Spleen (tissue), 11 donors: Measurements from ENCODE around the gene C11orf54. TPM values are rescaled to one million over a fixed set of nuclear protein-coding genes. Genes with fewer than 3 reads are reported as not detected.

ENCODE experiments used
- DNase-seq: peaks from one replicate; pipeline ENCODE4 v3.0.0-alpha.2; 2020
- H3K27ac ChIP-seq, 8 donors: fragments of 200-600 bp; sonication (generic) in 7 of 8; 1 replicate in 4 of 8; 2 replicates in 4 of 8; pipeline versions ENCODE4 v1.5.0 to v1.8.0; 2016 to 2021; ENCODE audit warnings: inconsistent platforms in 4 of 8, mild to moderate bottlenecking in 4 of 8, moderate library complexity in 1 of 8
- H3K27me3 ChIP-seq, 7 donors: fragments of 200-600 bp; sonication (generic) in 6 of 7; replicated peaks in 1 of 7; 1 replicate in 4 of 7; 2 replicates in 3 of 7; pipeline versions ENCODE4 v1.5.0 to v1.8.0; 2016 to 2021; ENCODE audit warnings: inconsistent platforms in 3 of 7, mild to moderate bottlenecking in 1 of 7
- H3K36me3 ChIP-seq, 6 donors: fragments of 200-600 bp; sonication (generic) in 5 of 6; 1 replicate in 4 of 6; 2 replicates in 2 of 6; pipeline versions ENCODE4 v1.5.0 to v1.8.0; 2016 to 2021; ENCODE audit warnings: inconsistent platforms in 2 of 6
- H3K4me1 ChIP-seq, 6 donors: fragments of 200-600 bp; sonication (generic) in 5 of 6; 1 replicate in 3 of 6; 2 replicates in 3 of 6; pipeline versions ENCODE4 v1.5.0 to v1.8.0; 2016 to 2021; ENCODE audit warnings: inconsistent platforms in 3 of 6
- H3K4me3 ChIP-seq, 8 donors: fragments of 200-600 bp; sonication (generic) in 7 of 8; 1 replicate in 4 of 8; 2 replicates in 4 of 8; pipeline versions ENCODE4 v1.5.0 to v1.8.0; 2016 to 2021; ENCODE audit warnings: inconsistent platforms in 4 of 8, mild to moderate bottlenecking in 4 of 8, moderate library complexity in 2 of 8
- H3K9me3 ChIP-seq, 8 donors: fragments of 200-600 bp; sonication (generic) in 7 of 8; 1 replicate in 4 of 8; 2 replicates in 4 of 8; pipeline versions ENCODE4 v1.5.0 to v1.8.0; 2016 to 2021; ENCODE audit warnings: inconsistent platforms in 4 of 8
- CTCF ChIP-seq, 11 experiments: fragments of 200-600 bp in 7 of 11; fragments of 450-650 bp in 4 of 11; sonication (generic) in 4 of 11; IDR thresholded peaks in 8 of 11; conservative IDR thresholded peaks in 3 of 11; 1 replicate in 7 of 11; 2 replicates in 4 of 11; pipeline versions ENCODE4 v1.4.0 to v1.8.0; 2016 to 2021; ENCODE audit warnings: antibody characterized with exemption in 11 of 11, inconsistent platforms in 4 of 11, mild to moderate bottlenecking in 1 of 11
- POLR2A ChIP-seq, 3 donors: fragments of 450-650 bp; IDR thresholded peaks; one replicate each; pipeline ENCODE4 v1.5.1; 2017; ENCODE audit warnings: antibody characterized with exemption in 3 of 3, mild to moderate bottlenecking in 1 of 3
- POLR2AphosphoS5 ChIP-seq, 3 donors: sonication (generic); formaldehyde crosslinking; IDR thresholded peaks; one replicate each; pipeline ENCODE4 v1.5.1; 2017; ENCODE audit warnings: antibody characterized with exemption in 3 of 3
- WGBS, 5 donors: extraction: QIAGEN DNeasy Blood & Tissue Kit in 3 of 5; methylation state at CpG; one replicate each; pipeline versions ENCODE4 v1.1.5 to v1.1.7; 2013 to 2018; 5-methylcytosine and 5-hydroxymethylcytosine counted together
- intact Hi-C: fragments of 100-400 bp; cut with DNase I; formaldehyde crosslinking; loops from one replicate; pipeline ENCODE4 v1.15.0; 2023; ENCODE audit warnings: low total_unique reads
- polyA plus RNA-seq, 3 donors: library from polyadenylated mRNA; stranded (reverse); fragments of 200-250 nt; gene quantifications; one replicate each; pipeline ENCODE4 v1.2.1, GENCODE V29; 2013
- total RNA-seq, 7 donors: library from RNA; depleted of rRNA in 3 of 7; stranded (reverse); fragments of >200 nt in 3 of 7; fragmentation: NEBNext Ultra II Directional in 4 of 7; extraction: Animal tissue kit (Norgen Biotek cat#: 25700) in 4 of 7; gene quantifications; one replicate each; pipeline versions ENCODE4 v1.1.0 to v1.2.1, GENCODE V29; 2016 to 2021
- donor health status: healthy with polysubstance abuse.
- donor health status: DM: no; HTN: no; CAD: no; lungs with moderate emphysema.
- donor health status: DM: no; HTN: no; CAD: no.
- donor health status: Bipolar disorder and iron deficiency.
- donor health status: healthy.
- donor health status: DM: no; HTN: no; CAD: no.
- donor health status: DM: yes; HTN: yes; CAD: no.

Gene C11orf54
- total and polyA plus RNA-seq, 10 donors = 10.5 to 36.3 (median 24.9) TPM

GRCh38 chr11:93712678-93713077 is 28.8 kb upstream of the C11orf54 start:
- DNase-seq = no peak
- Histone ChIP-seq H3K9me3 (peaks cover 11 to 43% (median 33%) of the 10 kb centered on the region in 8 donors), H3K36me3 (peaks cover 0 to 98% (median 47%) of the 10 kb centered on the region in 6 donors), H3K27ac (no peak overlapping the region), H3K4me1 (peaks cover 0 to 11% (median 3%) of the 10 kb centered on the region in 6 donors), H3K4me3 (no peak overlapping the region), H3K27me3 (no peaks in the 10 kb centered on the region)
- TF ChIP-seq POLR2AphosphoS5 (IDR thresholded peaks at IDR 0.05) (no peak), POLR2A (IDR thresholded peaks at IDR 0.05) (no peak), CTCF (IDR thresholded peaks at IDR 0.05 in 8 of 11, conservative IDR thresholded peaks at IDR 0.05 in 3 of 11) (no peak)
- intact Hi-C loops = no loop called here

GRCh38 chr11:93715797-93716396 is 25.6 kb upstream of the C11orf54 start:
- Histone ChIP-seq H3K4me3 (no peak overlapping the region), H3K9me3 (peaks cover 3 to 12% (median 8%) of the 10 kb centered on the region in 8 donors), H3K27ac (peak overlapping the region in 1 of 8 donors; percentile 3), H3K36me3 (peaks cover 0 to 79% (median 18%) of the 10 kb centered on the region in 6 donors), H3K27me3 (no peaks in the 10 kb centered on the region), H3K4me1 (peaks cover 11 to 34% (median 17%) of the 10 kb centered on the region in 6 donors)
- TF ChIP-seq POLR2AphosphoS5 (IDR thresholded peaks at IDR 0.05) (no peak), POLR2A (IDR thresholded peaks at IDR 0.05) (no peak), CTCF (IDR thresholded peaks at IDR 0.05 in 8 of 11, conservative IDR thresholded peaks at IDR 0.05 in 3 of 11) (no peak)
- WGBS, 5 donors = 80 to 93% (median 87%) methylated on average over 4 of the region's 4 CpGs
- no peak for DNase-seq
- intact Hi-C loops = no loop called here

DNA sequence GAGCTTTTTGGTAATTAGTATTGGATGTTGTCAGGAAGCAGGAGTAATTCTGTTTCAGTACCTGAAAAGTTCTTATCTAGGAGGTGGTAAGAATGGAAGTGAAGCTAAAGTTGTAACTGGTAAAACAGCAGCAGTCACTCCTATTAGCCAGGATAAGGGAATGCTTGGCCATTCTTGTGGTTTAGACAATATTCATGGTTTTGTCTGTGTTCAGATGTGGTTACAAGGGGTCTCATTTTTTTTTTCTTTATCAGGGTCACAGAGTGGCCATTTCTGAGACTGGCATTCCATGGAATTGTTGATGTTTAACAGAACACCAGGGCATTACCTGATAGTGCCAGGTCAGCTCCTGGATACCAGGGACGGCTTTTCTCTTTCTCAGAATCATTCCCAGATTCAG is 24.0 kb upstream of the C11orf54 start:
- Histone ChIP-seq H3K4me1 (peaks cover 11 to 34% (median 17%) of the 10 kb centered on the region in 6 donors), H3K27ac (peak overlapping the region in 6 of 8 donors; percentile 45 to 86 (median 76)), H3K4me3 (no peak overlapping the region), H3K27me3 (no peaks in the 10 kb centered on the region), H3K36me3 (peaks cover 0 to 78% (median 19%) of the 10 kb centered on the region in 6 donors), H3K9me3 (no peaks in the 10 kb centered on the region)
- TF ChIP-seq CTCF (IDR thresholded peaks at IDR 0.05 in 8 of 11, conservative IDR thresholded peaks at IDR 0.05 in 3 of 11) (no peak), POLR2AphosphoS5 (IDR thresholded peaks at IDR 0.05) (no peak), POLR2A (IDR thresholded peaks at IDR 0.05) (no peak)
- intact Hi-C loops = no loop called here
- no peak for DNase-seq
- WGBS, 5 donors = 94 to 100% (median 97%) methylated on average over 1 of the region's 1 CpG

- no peak for DNase-seq
- Histone ChIP-seq H3K36me3 (peaks cover 0 to 79% (median 21%) of the 10 kb centered on the region in 6 donors), H3K4me1 (peaks cover 11 to 34% (median 17%) of the 10 kb centered on the region in 6 donors), H3K4me3 (peak overlapping the region in 1 of 8 donors; percentile 39), H3K9me3 (no peaks in the 10 kb centered on the region), H3K27ac (peak overlapping the region in 7 of 8 donors; percentile 45 to 86 (median 73)), H3K27me3 (no peaks in the 10 kb centered on the region)
- WGBS, 5 donors = 42 to 54% (median 49%) methylated on average over 4 of the region's 4 CpGs
- intact Hi-C loops = no loop called here
- TF ChIP-seq CTCF (IDR thresholded peaks at IDR 0.05 in 8 of 11, conservative IDR thresholded peaks at IDR 0.05 in 3 of 11) (no peak), POLR2A (IDR thresholded peaks at IDR 0.05) (no peak), POLR2AphosphoS5 (IDR thresholded peaks at IDR 0.05) (peak in 1 of 3 donors; percentile 78)
Observed at GRCh38 chr11:93718057-93718563, 23.4 kb upstream of the C11orf54 start.
